GM19395 (cell line): Measurements from ENCODE around the gene PLA2G15.
A peak's percentile ranks its signal among the peaks of the same experiment; 100 is the strongest.
"Not testable (repeated sequence)": the region's sequence is repeated elsewhere in the genome, so short reads cannot be mapped to it uniquely, and the experiment has no call there.

Source experiments
- ATAC-seq: cut with Tn5 transposase; IDR thresholded peaks from one replicate; pipeline ENCODE4 v1.9.1; 2021; ENCODE audit warnings: mild to moderate bottlenecking, moderate library complexity; ENCODE audit not compliant: unreplicated experiment

Gene PLA2G15

GRCh38 chr16:68274441-68274840 is 29.3 kb downstream of the PLA2G15 start:
- no peak for ATAC-seq

DNA sequence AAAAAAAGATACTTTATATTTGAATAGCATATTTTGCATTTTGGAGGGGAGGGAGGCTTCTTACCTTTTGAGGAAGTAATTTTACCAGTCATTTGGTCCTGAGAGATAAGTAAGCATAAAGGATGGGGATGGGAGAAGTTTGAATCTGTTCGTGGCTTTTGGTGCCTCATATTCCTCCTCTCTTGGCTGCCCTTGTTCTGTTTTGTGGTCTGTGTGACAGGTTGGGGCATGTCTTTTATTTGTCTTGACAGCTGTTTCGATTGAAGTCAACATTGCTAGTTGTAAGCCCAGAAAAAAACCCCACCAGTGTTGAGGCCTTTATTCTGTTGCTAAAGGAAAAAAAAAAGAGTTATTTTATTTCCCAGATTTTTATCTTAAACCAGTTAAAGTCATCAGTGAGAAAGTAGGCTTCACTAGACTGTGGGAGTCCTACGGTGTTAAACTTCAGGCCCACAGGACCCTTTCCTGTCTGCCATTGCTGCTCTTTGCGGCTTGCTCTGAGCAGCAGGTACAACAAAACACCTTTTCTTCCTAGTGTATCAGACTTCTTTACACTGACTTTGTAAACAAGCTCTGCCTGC is 30.5 kb downstream of the PLA2G15 start:
- peak; percentile 75 for ATAC-seq

GRCh38 chr16:68276223-68276622 is 31.1 kb downstream of the PLA2G15 start:
- no peak for ATAC-seq

DNA sequence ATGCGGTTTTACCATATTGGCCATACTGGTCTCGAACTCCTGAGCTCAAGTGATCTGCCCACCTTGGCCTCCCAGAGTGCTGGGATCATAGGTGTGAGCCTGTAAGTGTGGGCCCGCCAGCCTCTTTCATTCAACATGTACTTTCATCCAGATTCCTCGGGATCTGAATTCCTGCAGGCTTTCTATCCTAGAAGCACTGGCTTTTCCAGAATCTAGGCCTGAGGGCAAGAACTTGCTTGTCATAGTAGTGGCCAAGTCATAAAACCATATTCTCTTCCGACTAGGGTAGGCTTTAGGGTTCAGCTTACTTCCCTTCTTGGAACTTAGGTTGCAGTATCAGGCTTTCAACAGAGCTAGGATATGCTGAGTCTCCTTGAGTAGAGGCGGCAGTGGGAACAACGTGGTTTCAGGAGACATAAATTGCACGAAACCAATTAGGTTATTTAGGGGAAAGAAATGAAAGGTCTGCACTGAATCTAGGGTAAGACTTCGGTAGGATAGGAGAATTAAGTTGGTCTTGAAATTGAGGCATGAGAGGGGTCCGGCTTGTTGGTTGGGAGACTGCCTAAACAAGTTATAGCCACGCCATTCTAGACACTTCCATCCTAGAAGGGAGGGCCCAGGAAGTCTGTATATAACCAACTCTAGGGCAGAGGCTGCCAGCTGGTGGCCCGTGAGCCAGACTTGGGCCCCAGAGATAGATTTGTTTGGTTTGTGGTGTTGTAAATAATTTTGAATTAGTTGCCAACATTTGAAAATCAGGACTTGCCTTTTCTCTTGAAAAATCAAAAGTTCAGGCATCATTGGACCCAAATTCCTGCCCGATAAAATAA is 34.8 kb downstream of the PLA2G15 start:
- ATAC-seq = no peak

DNA sequence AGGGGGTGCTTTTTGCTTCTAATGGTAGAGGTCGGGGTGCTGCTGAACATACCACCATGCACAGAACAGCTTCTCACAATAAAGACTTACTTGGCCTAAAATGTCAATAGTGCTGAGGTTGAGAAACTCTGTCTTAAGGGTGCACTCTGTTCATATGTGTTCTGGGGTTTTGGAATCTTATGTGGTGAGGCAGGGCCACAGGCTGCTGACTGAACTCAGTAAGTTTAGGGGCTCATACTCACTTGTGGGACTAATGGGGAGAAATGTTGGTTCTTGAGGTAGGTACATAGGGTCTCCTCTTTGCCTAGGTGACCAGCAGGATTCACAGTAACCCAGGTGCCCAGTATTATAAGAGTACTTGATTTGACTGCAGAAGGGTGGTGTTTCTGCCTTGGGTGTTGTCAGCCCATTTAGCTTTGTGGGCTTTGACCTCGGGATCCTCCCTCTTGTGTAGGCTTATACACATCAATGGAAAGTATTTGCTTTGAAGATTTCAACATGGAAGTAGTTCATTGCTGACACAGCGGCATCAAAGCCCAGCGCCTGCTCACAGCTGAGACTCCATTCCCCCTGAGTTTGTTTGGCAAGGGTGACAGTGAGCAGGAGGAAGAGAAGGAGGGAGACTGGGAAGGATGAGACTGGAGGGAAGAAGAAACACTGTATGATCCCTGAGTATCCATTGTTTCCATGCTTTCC is 36.3 kb downstream of the PLA2G15 start:
- no peak for ATAC-seq

DNA sequence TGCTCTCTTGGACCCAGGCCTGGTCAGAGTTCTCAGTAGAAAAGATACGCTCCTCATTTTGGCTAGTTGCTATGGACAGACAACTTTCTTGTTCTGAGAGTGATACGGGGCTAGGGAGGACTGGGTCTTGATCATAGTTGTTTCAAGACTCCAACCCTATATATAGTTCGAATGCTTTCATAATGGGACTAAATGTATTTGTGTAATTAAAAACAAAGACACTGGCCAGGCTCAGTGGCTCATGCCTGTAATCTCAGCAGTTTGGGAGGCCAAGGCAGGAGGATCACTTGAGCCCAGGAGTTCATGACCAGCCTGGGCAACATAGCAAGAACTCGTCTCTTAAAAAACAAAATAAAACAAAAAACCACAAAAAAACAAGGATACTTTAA is 36.9 kb downstream of the PLA2G15 start:
- ATAC-seq = no peak

GRCh38 chr16:68283346-68283745 is 38.2 kb downstream of the PLA2G15 start:
- ATAC-seq = no peak

DNA sequence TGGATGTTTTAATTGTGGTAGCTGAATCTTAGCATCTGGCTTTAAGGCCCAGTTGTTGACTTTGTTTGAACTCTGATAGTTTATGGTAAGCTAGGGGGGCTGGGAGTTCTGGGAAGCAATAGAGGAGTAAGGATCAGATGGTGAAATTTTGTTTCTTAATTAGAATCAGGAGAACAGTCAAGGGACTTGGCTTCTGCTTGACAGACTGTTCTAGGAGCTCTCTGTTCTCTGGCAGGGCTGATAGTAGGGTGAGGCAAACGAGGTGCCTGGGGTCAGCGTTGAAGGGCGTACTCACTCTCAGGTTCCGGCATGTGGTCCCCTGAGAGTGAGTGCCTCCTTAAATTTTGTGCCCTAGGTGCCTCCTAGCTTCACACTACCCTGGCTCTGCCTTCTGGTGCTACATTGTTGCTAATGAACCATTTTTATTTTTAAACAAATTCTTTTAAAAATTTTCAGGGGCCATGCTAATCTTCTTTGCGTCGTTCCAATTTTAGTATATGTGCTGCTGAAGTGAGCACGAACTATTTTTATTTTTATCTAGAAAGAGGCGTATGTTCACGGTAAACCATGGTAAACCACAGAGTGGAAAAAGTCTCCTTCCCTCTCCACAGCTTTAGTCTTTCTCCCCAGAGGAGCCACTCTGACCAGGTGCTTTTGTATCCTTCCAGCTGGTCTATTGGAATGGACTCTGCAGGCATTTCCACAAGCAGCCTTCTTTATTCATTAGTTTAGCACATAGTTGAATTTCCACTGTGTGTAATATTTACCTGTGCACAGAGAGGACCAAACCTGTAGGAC is 38.8 kb downstream of the PLA2G15 start:
- peak; percentile 46 for ATAC-seq

GRCh38 chr16:68284847-68285246 is 39.7 kb downstream of the PLA2G15 start:
- ATAC-seq = peak; percentile 53

GRCh38 chr16:68285683-68286082 is 40.5 kb downstream of the PLA2G15 start:
- ATAC-seq = no peak

- no peak for ATAC-seq
Measured at GRCh38 chr16:68286153-68287074, 41.2 kb downstream of the PLA2G15 start.

- no peak for ATAC-seq
Measured at GRCh38 chr16:68287276-68288251, 42.4 kb downstream of the PLA2G15 start.

- no peak for ATAC-seq
Measured at GRCh38 chr16:68288252-68288650, 43.1 kb downstream of the PLA2G15 start.

DNA sequence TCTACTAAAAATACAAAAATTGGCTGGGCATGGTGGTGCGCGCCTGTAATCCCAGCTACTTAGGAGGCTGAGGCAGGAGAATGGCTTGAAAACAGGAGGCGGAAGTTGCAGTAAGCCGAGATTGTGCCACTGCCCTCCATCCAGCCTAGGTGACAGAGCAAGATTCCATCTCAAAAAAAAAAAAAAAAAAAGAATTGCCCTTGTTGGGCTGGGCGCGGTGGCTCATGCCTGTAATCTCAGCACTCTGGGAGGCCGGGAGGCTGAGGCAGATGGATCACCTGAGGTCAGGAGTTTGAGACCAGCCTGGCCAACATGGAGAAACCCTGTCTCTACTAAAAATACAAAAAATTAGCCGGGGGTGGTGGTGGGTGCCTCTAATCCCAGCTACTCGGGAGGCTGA is 43.6 kb downstream of the PLA2G15 start:
- ATAC-seq = not testable (repeated sequence)

- ATAC-seq = no peak
Measured at GRCh38 chr16:68289202-68289601, 44.0 kb downstream of the PLA2G15 start.

DNA sequence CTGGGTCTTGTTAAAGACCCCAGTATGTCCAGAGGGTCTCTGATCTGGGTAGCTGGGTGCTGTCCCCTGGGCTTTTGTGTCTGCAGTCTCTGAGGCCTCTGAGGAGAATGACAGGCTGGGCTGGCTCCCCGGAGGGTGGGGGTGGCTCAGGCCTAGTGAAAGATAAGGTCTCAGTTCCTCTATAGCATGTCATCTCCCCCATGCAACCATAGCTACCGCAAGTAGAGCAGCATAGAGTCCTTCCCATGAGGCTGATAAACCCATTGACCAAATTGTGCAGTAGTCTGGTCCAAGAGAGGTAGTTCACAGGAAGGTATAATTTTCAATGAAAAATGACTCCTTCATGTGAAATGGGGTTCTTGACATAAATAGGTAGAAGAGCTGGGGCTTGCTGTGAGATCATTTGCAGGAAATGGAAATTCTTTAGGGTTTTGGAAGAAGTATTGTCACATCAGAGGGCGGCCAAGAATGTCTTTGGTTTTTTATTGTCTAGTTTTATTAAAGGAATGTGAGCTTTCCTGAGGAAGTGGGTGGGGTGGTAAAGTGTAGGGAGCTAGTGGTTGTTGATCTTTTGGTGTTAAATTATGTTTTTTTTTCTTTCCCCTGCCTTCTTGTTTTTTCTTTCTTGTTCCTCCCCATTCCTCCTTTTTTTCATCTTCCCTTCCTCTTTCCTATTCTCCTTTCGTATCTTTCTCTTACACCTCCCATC is 44.6 kb downstream of the PLA2G15 start:
- ATAC-seq = peak; percentile 86

- ATAC-seq = no peak
Measured at GRCh38 chr16:68290450-68290849, 45.3 kb downstream of the PLA2G15 start.

DNA sequence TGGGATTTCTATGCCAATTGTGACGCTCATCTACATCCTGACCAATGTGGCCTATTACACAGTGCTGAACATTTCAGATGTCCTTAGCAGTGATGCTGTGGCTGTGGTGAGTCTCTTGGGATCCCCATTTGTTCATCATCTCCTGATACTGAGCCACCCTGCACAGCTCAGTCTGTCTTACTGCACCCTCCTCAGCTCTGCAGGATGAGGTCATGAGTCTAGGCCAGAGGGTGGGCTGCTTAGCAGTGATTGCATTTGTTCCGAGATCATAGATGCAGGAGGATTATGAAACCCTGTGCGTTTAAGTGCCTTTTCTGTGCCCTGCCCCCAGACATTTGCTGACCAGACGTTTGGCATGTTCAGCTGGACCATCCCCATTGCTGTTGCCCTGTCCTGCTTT is 46.1 kb downstream of the PLA2G15 start:
- no peak for ATAC-seq
